Measurements from ENCODE around the gene COL16A1. TPM values are rescaled to one million over a fixed set of nuclear protein-coding genes. Genes with fewer than 3 reads are reported as not detected.

COL16A1 gene
- total RNA-seq, 1 donor from 2014 or later, result 11.8 TPM

GRCh38 chr1:31617218-31617915 lies 86.5 kb downstream of the COL16A1 start, which contains the start of gene HCRTR1:
Gene HCRTR1 (plus strand): TSS chr1:31617689. CDS start chr1:31619193, 1,504 bp downstream.
- Histone ChIP-seq H3K27me3 (ENCODE audit: low read depth) (peaks cover 19% of the 10 kb centered on the region), H3K36me3 (no peaks in the 10 kb centered on the region), H3K4me1 (peaks cover 12% of the 10 kb centered on the region), H3K27ac (no peak within 1 kb of the TSS), H3K9me3 (no peaks in the 10 kb centered on the region), H3K4me3 (peak within 1 kb of the TSS; percentile 56)
- no peak for TF ChIP-seq CTCF (IDR thresholded peaks at IDR 0.05)
- ATAC-seq (peak; percentile 41 to 45), DNase-seq (no peak)
- intact Hi-C loops (cut with DNase I), result no loop called here

DNA sequence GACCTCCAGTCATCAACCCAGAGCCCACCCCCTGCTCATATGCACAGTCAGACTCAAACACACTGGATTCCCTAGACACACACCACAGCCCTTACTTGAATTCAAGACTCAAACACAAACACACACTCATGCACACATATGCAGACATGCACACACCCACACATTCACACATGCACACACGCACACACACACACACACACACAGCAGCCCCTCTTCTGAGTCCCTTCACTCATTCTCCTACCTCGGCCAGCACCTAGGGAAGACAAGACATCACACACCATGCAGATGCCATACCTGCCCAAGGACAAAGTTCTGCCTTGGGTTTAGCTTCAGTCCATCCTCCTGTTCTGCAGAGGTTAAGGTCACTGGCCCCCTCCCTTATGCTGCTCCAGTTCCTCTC lies 87.9 kb downstream of the COL16A1 start:
- Histone ChIP-seq H3K27me3 (ENCODE audit: low read depth) (peaks cover 19% of the 10 kb centered on the region), H3K36me3 (no peaks in the 10 kb centered on the region), H3K27ac (no peak overlapping the region), H3K4me3 (no peak overlapping the region), H3K4me1 (peaks cover 12% of the 10 kb centered on the region), H3K9me3 (no peaks in the 10 kb centered on the region)
- DNase-seq (no peak), ATAC-seq (no peak)
- no peak for TF ChIP-seq CTCF (IDR thresholded peaks at IDR 0.05)
- intact Hi-C loops (cut with DNase I), result no loop called here

DNA sequence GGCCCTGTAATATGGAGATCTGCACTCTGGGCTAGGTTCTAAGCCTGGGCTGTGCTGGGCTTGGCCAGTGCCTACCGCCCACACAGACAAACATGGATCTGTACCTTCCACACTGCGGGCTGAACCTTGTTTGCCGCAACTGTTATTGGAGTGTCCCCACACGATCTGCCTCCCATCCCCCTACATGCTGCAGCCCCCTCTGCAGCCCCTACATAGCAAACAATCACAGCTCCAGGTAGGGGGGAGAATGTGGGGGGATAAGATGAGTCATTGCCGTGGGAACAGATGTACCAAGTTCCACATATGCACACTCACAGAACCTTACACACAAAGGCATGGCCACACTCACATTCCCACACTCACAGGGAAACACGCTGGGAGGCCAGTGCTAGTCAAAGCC lies 88.4 kb downstream of the COL16A1 start:
- no peaks in the 10 kb centered on the region for H3K36me3 ChIP-seq
- peaks cover 12% of the 10 kb centered on the region for H3K4me1 ChIP-seq
- H3K9me3 ChIP-seq, result no peaks in the 10 kb centered on the region
- ATAC-seq (no peak), DNase-seq (no peak)
- no peak for TF ChIP-seq CTCF (IDR thresholded peaks at IDR 0.05)
- H3K4me3 ChIP-seq, result no peak overlapping the region
- no peak overlapping the region for H3K27ac ChIP-seq
- peaks cover 19% of the 10 kb centered on the region for H3K27me3 ChIP-seq (ENCODE audit: low read depth)
- intact Hi-C loops (cut with DNase I), result no loop called here

DNA sequence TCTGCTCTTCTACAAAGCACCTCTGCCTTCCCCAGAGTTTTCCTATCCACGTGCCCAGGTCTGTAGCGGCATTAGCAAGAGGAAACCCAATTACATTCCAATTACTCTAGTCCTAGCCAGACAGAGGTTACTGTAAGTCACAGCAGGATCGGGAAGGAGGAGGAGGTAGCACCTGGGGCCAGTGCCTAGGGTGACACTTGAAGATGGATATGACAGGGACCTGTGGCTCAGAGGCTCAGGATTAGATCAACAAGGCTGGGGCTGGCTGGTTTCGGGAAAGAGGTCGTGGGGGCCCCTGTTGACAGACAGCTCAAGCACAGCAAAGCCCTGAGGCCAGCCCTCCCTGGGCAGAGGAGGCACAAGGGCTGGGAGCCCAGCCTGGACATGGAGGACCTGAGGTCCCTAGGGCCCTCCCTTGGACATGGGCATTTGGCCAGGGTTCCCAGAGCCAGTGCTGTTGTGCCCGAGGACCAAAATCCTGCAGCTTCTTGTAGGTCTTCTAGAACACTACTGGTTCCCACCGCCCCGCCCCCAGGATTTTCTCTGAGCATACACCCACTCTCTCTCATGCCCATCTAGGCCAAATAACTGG lies 89.3 kb downstream of the COL16A1 start:
- ATAC-seq (no peak), DNase-seq (no peak)
- H3K27ac ChIP-seq, result no peak overlapping the region
- no peak overlapping the region for H3K4me3 ChIP-seq
- H3K4me1 ChIP-seq, result peaks cover 12% of the 10 kb centered on the region
- H3K9me3 ChIP-seq, result no peaks in the 10 kb centered on the region
- intact Hi-C loops (cut with DNase I), result no loop called here
- TF ChIP-seq CTCF (IDR thresholded peaks at IDR 0.05), result no peak
- peaks cover 19% of the 10 kb centered on the region for H3K27me3 ChIP-seq (ENCODE audit: low read depth)
- H3K36me3 ChIP-seq, result no peaks in the 10 kb centered on the region

DNA sequence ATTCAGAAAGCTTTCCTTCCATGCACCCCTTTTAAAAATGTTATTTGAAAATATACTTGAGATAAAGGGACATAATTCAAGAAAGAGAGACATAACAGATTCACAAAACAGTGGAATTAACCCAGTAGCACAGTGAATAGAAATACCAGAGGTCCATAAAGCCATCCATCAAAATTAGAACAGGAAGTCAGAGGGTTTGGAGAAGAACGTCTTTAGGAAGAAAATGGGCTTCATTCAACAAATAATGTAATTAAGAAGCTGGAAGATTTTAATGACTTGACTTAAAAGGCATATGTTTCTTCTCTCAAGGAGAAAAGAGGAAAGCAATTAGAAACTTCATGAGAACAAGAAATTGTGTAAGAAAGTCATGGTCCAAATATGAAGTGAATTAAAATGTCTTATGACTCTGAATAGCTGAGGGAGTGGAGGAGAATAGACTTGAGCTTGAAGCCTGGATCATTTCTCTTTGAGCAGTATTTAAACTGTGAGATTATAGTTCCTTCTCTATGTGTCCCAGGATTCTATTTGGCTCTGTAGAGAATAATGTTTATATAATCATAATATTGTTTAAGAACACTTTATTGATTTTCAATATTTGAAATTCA lies 94.2 kb downstream of the COL16A1 start:
- Histone ChIP-seq H3K9me3 (no peaks in the 10 kb centered on the region), H3K27me3 (ENCODE audit: low read depth) (no peaks in the 10 kb centered on the region), H3K27ac (no peak overlapping the region), H3K4me1 (no peaks in the 10 kb centered on the region), H3K4me3 (no peak overlapping the region), H3K36me3 (no peaks in the 10 kb centered on the region)
- no peak for DNase-seq
- TF ChIP-seq CTCF (IDR thresholded peaks at IDR 0.05), result no peak
- no peak for ATAC-seq
- intact Hi-C loops (cut with DNase I), result no loop called here
